HG03175 (cell line): ENCODE measurements around the gene FOXP2.

Experiments used
- ATAC-seq: cut with Tn5 transposase; IDR thresholded peaks from one replicate; pipeline ENCODE4 v1.9.1; 2021; ENCODE audit warnings: mild to moderate bottlenecking, moderate library complexity; ENCODE audit not compliant: unreplicated experiment

Gene FOXP2

DNA sequence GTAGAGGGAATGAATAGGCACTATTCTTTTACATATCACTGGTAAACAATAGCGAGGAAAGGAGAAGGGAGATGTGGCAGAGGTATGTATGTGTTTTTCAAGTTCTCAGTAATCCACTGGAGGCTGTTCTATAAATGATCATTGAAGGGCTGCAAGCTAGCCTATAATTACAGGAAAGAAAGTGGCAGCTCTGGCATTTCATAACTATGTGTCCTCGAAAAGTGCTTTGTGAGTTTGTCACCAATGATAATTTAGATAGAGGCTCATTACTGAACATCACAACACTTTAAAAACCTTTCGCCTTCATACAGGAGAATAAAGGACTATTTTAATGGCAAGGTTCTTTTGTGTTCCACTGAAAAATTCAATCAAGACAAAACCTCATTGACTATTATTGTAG is 235.1 kb downstream of the FOXP2 start:
- no peak for ATAC-seq

DNA sequence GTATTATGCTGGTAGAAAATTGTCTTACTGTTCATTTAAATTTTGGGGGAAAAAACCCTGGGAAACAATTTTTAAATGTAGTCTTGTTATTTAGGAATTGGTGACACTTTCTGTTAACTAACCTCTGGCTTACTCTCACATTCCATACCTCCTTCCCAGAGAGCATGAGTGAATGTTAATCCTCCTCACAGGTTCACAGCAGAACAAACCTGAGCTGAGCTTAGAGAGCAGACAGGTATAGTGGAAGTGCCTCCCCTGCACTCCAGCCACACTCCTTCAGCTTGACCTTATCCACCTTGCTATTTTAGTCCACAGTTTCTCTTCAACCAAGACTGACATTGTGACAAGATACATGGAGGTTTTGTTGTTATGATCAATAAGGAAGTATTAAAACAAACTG is 235.9 kb downstream of the FOXP2 start:
- ATAC-seq: no peak

DNA sequence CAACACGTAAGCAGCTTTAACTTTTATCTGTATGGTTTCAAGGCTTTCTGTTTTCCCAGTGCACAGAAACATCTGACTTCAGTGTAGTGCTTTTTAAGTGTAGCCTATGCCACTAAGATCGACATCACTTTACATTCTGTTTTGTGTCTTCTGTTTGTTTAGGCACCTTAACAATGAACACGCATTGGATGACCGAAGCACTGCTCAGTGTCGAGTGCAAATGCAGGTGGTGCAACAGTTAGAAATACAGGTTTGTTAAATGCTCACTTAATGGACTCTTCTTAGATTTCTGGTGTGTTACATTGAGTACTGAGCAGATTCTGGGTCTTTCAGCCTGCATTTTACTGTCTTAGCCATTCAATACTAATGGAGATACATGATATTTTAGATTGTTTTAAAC is 237.4 kb downstream of the FOXP2 start:
- no peak for ATAC-seq

DNA sequence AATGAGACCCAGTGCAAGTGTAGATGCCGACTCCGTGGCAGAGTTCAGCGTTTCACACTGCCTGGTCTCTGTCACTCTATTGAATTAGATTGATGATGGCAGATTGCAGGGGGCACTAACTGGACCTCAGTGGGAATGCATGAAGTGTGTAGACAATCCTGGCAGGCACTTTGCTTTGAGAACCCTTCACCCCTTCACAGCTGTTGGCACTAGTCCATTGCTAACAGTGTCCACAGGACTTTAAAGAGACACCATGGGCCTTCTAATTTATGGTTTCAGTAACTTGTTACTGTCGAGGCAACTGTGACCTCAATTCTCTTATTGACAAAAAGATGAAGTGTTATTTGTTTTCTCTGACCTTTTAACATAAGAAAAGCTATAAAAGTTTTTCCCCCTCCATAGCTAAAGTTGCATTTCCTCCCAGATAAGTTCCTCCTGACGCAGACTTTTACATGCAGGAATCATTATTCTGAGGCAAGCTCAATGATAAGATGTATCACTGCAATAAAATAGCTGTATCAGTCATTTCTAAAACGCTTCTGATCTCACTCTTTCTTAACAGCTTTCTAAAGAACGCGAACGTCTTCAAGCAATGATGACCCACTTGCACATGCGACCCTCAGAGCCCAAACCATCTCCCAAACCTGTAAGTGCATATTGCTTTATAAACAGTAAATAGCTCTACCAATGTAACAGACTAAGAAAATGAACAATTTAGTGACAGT is 238.9 kb downstream of the FOXP2 start:
- ATAC-seq: no peak

DNA sequence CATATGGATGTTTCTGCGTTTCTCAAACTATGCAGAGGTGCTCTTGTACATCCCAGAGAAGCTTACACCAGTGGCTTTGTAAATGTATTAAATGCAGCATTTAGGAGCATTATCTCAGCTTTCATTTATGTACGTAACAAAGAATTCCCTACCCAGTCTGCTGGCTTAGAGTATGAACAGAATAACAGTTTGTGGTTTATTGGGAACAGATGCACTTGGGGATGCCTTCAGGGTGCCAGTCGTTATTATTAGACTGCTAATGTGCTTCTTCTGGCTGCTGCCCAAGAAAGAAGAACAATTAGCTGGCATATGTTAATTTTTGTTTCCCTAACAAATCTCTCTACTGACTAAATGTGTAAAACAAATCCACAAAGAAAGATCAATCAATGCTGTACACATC is 241.9 kb downstream of the FOXP2 start:
- ATAC-seq: no peak

DNA sequence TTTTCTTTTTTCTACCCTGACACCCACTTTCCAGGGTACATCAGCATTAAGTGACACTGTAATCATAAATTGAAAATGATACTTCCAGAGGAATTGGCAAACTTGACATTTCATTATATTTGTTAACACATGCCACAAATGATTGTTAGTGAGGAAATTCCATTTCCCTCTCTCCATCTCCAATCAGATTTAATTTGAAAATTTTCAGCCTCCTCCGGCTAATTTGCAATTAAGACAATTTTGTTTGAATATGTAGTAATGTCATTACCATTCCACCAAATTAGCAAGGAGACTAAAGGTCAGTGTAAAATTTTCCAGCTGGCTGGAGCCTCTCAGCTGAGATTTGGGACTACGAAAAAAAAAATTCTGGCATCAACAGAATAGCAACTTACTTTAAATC is 242.7 kb downstream of the FOXP2 start:
- ATAC-seq: no peak

DNA sequence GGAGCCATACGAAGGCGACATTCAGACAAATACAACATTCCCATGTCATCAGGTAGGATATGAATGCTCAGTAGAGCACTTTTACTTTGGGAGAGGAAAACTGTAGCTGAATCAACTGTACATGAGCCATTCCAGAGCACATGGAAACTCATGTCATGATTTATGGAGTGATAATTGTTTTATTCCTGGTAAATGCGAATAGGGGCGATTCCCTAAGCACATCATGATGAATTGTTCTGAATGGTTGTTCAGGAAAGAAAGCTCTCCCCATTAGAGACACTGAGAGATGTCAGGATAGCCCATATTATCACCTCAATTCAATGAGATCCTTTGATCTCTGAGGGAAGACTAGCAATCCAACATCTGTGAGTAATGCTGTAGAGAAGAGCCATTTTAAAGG is 243.6 kb downstream of the FOXP2 start:
- no peak for ATAC-seq

DNA sequence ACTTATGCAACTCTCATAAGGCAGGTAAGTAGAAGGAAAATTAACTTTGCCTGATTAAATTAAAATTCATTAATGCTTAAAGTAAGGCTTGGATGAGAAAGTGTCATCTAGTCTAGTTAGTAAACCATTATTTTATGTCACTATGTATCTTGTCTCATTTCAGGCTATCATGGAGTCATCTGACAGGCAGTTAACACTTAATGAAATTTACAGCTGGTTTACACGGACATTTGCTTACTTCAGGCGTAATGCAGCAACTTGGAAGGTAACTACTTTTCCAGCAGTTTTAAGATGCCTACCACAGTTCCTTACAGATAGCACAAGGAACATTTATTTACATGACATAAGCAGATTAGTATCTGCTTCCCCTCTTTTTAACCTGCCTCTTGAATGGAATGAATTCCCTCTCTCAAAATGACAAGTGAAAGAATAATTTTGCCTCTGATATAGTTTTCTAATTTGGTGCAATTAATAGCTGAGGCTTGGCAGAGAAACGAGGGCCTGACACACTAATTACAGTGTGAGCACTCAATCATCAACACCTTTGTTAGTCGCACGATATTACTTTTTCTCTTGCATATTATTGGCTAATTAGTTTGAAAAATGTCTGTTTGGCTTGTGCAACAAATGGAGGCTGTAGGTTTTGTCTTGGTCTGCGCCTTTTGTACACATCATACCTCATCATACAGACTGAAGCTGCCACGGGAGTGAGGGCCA is 245.0 kb downstream of the FOXP2 start:
- no peak for ATAC-seq

DNA sequence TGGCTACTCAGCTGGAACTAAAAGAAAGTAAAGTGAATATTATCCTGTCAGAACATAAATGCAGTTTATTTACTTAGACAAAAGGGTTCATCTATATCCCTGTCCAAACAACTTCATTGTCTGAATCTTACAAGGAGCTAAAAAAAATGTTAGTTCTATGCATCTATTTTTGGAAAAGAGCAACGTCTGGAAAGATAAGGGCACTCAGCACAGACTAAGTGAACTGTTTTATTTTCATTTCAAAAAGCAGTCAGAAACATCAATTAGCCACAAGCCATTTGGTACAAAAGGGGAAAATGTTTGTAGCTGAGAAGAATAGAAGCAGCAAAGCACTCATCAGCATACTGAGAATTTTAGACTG is 245.5 kb downstream of the FOXP2 start:
- ATAC-seq: no peak

DNA sequence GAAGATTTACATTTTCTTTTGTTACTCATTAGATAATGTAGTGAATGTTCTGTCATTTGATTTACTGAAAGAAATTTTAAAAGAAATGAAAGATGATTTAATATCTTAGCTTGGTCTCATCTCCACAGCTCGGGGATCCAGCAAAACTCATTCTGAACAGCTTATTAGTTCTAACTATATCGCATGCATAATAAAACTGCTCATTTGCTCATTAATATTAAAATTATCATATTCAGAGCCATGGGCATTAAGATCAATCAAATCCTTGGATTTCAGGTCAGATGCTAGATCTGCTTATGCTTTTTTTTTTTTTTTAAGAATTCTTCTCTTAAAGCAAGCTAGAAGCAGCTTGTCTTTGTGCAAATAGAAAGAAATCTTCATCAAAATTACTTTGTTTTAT is 246.1 kb downstream of the FOXP2 start:
- ATAC-seq: no peak

DNA sequence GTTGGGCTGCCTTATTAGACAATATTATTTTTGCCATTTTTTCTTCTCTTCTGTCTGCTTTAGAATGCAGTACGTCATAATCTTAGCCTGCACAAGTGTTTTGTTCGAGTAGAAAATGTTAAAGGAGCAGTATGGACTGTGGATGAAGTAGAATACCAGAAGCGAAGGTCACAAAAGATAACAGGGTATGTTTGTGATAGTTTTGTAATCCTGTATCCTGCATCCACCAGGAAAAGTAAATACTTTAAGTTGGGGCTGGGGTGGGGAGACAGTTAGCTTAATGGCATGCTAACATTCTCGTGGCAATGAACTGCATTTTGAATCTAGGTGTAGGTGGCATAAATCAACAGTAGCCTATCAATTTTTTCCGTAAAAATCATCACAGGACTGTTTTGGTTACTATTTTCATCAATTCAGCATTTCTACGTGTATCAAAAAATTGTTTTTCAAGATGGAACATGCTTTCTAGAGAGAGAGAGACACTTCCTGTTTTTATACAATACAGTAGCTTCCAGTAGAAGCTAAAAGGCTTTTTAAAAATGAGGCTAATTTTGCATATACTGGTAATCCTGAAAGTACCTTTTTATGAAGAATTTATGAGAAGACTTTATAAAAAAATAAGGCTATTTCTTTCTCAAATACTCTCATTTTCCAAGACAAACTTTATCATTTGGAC is 247.5 kb downstream of the FOXP2 start:
- no peak for ATAC-seq

DNA sequence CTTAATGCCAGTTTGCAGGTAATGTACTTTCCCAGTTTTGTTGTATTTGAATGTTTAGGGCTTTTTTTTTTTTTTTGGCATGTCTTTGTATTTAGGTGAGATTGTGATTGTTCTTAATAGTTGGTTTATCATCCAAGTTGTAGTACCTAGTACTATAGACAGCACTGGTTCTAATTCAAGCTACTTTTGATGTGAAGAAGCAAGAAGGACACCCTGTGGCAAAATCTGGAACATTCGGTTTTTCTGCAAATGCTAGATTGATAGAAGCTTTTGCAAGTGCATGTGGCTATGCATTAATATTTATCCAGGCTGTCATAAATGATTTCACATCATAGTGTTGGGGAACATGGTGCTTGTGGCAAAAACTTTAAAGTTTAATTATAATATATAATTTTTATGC is 248.9 kb downstream of the FOXP2 start:
- ATAC-seq: no peak

DNA sequence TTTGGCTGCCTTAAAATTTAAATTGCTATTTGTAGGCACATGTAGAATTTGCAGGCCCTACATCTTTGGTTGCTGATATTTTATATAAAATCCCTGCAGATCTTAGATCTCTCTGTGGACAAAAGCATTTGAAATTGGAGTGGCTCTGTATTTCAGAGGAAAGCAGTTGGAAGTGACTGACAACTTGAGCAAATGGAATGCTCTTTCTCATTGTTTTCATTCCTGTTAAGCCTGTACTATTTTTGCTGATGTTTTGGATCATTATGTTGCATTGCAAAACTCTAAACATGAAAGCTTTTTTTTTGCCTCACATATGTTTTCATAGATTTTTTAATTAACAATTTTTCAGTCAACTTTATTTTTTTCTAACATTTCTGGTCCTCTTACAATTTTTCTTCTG is 256.1 kb downstream of the FOXP2 start:
- ATAC-seq: no peak

DNA sequence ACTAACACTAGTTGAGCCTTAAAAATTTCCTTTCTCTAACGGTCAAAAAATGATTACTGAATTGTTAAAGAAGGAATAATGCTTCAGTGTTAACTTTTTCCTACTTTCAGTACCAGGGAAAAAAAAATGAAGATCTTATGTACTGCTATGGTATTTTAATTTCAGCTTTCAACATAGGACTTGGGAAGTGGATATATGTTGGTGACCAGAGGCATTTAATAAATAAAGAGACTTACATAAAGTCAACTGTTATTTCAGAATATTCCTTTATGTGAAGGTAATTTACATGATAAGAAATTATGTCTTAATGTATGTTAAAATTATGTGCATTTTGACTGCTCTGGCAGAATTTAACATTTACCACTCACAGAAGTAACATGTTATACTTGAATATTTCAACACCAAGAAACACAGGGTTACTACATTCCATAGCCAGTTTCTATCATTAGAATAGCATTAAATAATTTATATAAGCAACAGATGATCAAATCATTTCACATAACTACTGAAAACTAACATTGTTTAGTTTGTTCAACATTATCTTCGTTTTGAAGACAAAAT is 257.0 kb downstream of the FOXP2 start:
- ATAC-seq: no peak

DNA sequence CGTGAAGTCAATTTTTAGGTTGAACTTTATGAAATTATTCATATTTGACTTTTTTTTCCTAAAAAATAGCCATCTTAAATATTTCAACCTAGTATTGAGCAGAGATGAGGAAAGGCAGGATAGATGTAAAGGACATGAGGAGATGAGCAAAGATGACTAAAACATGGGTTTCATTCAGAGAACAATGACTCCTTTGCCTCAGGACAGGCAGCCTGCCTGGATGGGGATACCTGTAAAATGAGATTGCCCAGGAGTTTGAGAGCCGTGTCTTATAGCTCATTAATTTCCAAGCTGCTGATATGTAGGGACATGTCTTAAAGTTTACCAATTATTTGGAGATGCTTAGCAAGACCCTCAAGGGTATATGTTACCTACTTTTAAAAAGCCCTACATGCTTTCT is 263.5 kb downstream of the FOXP2 start:
- no peak for ATAC-seq

DNA sequence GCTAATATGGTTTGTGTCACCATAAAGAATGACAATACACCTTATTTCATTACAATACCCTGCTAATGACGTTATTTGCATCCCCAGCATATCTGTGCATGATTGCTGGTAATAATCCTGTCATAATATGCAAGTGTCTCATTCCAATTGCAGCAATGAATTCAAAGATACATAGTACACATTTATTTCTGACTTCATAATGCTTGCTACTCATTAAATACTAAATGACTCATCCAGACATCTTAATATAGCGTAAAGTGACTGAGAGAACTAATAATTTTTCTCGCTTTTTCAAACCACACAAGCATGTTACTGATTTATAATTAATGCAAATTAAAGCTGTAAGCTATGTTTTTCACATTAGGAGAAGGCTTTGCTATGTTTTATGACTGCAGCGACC is 272.6 kb downstream of the FOXP2 start:
- no peak for ATAC-seq

DNA sequence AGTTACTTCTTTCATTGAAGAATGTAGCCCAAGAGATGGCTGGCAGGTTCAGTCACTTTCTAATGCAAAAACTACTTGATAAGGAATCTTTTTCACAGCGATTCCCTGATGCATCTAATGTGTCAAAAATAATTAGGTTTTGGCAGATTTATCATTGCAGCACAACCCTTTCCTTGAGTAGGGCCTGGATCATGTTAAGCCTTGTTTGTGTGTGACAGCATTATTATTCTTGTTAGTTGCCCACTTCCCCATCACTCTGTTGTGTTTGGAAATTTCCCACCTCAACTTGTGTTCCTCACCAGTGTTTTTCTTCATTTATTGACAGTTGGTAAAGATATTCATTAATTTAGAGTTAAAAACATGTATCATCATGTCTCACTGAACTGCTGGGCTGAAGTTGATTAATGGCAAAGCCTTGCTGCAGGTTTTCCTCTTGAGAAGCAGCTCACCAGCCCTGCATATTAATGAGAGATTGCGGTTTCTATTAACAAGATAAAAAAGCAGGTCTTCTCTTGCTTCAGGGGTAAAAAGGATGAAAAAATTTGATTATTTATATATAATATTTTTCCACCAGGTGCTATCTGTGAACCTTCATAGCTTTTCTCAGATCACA is 273.9 kb downstream of the FOXP2 start:
- no peak for ATAC-seq

DNA sequence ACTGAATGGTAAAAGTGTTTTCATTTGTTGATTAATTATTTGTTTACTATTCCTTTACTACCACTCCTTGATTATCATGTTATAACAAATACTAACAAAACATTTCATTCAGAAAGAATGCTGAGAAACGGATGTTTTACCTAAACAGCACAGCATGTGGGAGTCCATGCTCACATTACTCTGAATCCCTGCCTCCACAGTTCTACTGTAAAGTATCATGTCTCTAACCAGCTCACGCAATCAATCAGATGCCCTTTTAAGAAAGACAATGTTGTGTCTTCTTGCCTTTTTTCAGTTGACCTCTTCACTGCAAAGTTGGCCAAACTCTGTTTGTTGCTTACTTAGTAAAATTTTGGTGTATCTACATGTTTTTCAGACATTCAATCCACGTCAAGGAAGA is 274.8 kb downstream of the FOXP2 start:
- ATAC-seq: no peak

DNA sequence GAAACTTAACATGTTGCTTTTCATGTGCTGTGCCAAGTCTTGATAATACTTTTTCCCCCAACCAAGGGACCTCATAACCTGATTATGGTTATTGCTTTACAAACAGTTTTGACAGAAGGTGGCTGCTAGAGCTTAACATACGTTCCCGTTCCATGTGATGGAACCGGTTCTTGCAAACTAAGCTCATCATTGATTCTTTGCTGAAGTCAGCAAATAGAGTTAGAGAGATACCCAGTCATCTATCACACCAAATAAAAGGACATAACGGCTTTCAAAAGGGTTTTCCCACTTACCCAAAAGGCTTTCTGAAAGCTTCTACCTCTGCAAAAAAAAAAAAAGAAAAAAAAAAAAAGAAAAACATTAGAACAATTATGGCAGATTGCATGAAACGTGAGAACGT is 277.0 kb downstream of the FOXP2 start:
- no peak for ATAC-seq

DNA sequence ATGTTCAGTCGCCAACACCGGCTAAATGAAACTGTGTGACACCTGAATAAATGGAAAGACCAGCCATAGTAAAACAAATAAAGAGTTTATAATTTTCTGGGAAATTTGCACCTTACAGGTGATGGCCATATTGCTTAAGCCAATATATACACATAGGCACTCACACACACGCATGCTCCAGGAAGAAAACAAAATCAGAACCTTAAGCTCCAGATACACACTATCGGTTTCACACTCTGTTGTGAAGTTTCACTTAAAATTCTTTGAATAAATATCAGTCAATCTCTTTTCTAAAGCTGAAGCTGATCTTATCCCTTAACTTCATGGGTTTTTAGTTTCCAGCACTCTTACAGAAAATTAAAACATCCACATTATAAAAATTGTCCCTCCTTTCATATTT is 280.6 kb downstream of the FOXP2 start:
- no peak for ATAC-seq

DNA sequence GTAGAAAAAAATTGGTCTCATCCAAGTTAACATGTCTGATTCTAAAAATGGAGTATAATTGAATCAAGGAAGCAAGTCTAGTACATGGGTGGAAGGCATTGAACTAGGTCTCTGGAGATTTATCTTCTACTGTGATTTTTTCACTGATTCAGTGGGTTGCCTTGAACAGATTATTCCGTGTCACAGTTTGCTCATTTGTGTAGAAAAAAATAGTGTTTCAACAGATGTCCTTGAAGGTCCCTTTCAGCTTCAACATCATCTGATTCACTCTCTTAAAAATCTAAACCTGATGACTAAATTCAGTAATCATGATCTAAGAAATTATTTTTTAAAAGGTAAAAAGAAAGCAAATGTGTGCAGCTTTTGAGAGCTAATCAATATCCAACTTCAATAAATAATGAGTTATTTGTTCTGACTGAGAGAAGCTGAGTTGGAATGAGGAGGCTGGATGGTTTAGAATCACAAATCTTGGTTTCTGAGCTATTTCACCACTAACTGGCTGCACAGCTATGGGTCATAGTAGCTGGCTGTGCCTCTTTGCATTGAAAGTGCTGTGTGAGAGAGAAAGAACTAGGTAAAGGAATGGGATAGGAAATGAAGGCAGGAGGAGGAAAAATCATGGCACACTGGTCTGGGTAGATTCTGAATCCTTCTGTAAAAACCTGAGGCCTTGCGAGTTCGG is 285.8 kb downstream of the FOXP2 start:
- ATAC-seq: no peak
